PC-9 (cell line): ENCODE measurements around the gene PLVAP. TPM values are rescaled to one million over a fixed set of nuclear protein-coding genes. Genes with fewer than 3 reads are reported as not detected.
A peak's percentile ranks its signal among the peaks of the same experiment; 100 is the strongest.

Experiments
- Bru-seq: library from RNA; stranded (reverse); fragments of 400-500 nt; gene quantifications from one replicate; lab custom pipeline; 2021; lab: Mats Ljungman, UMichigan
- BruChase-seq, 2 experiments: library from RNA; stranded (reverse); fragments of 400-500 nt; gene quantifications; one replicate each; lab custom pipeline; 2021; lab: Mats Ljungman, UMichigan
- BruUV-seq: library from RNA; stranded (reverse); fragments of 400-500 nt; replicated peaks from 2 replicates; lab custom pipeline; 2021; lab: Mats Ljungman, UMichigan
- CTCF ChIA-PET: fragments of 300-600 bp; sonication (Branson Sonifier 250); formaldehyde crosslinking; loops from one replicate; lab custom pipeline; 2022; ENCODE audit warnings: antibody characterized with exemption; lab: Charles Lee
- POLR2A ChIA-PET: fragments of 300-600 bp; sonication (Branson Sonifier 250); formaldehyde crosslinking; loops from one replicate; lab custom pipeline; 2022; ENCODE audit warnings: antibody characterized with exemption; ENCODE audit not compliant: unreplicated experiment; lab: Charles Lee
- DNase-seq, 2 experiments: peaks; one replicate each; pipeline versions ENCODE4 v3.0.0 to v3.0.0-alpha.2; 2015 to 2022; ENCODE audit warnings: mixed read lengths in 1 of 2
- H2AFZ ChIP-seq: fragments of 200-600 bp; sonication (generic); 2 replicates; pipeline ENCODE4 v1.8.1; 2017; ENCODE audit warnings: antibody characterized with exemption
- H3F3A ChIP-seq: fragments of 200-600 bp; sonication (generic); 2 replicates; pipeline ENCODE4 v1.8.1; 2017; ENCODE audit warnings: antibody characterized with exemption, mild to moderate bottlenecking, low read depth; ENCODE audit not compliant: insufficient read depth
- H3K27ac ChIP-seq: fragments of 200-600 bp; sonication (generic); 2 replicates; pipeline ENCODE4 v1.6.1; 2016; ENCODE audit warnings: mixed run types
- H3K27me3 ChIP-seq: fragments of 200-600 bp; sonication (generic); 2 replicates; pipeline ENCODE4 v1.6.1; 2016; ENCODE audit warnings: low read depth, mixed run types; ENCODE audit not compliant: insufficient read depth
- H3K36me3 ChIP-seq: fragments of 200-600 bp; sonication (generic); 2 replicates; pipeline ENCODE4 v1.6.1; 2016; ENCODE audit warnings: low read depth, mixed run types
- H3K4me1 ChIP-seq: fragments of 200-600 bp; sonication (generic); replicated peaks from 2 replicates; pipeline ENCODE4 v1.6.1; 2016; ENCODE audit warnings: mixed run types; ENCODE audit not compliant: insufficient read depth
- H3K4me2 ChIP-seq: fragments of 200-600 bp; sonication (generic); 2 replicates; pipeline ENCODE4 v1.6.1; 2017; ENCODE audit warnings: mixed run types
- H3K4me3 ChIP-seq: fragments of 200-600 bp; sonication (generic); 2 replicates; pipeline ENCODE4 v1.6.1; 2016; ENCODE audit warnings: mixed run types
- H3K79me2 ChIP-seq: fragments of 200-600 bp; sonication (generic); 2 replicates; pipeline ENCODE4 v1.6.1; 2017; ENCODE audit warnings: low read depth, mixed run types
- H3K9me2 ChIP-seq: fragments of 200-600 bp; sonication (generic); 2 replicates; pipeline ENCODE4 v1.8.1; 2017; ENCODE audit warnings: mild to moderate bottlenecking; ENCODE audit not compliant: insufficient read depth
- H3K9me3 ChIP-seq: fragments of 200-600 bp; sonication (generic); 2 replicates; pipeline ENCODE4 v1.8.1; 2016; ENCODE audit warnings: low read depth; ENCODE audit not compliant: insufficient read depth
- H4K20me1 ChIP-seq: fragments of 200-600 bp; sonication (generic); 2 replicates; pipeline ENCODE4 v1.8.1; 2017; ENCODE audit not compliant: insufficient read depth
- CTCF ChIP-seq: fragments of 200-600 bp; sonication (generic); conservative IDR thresholded peaks from 2 replicates; pipeline ENCODE4 v1.6.1; 2017; ENCODE audit warnings: mixed run types, antibody characterized with exemption, mild to moderate bottlenecking, moderate library complexity
- EZH2 ChIP-seq: fragments of 200-600 bp; sonication (generic); IDR thresholded peaks from 2 replicates; pipeline ENCODE4 v1.8.0; 2017; ENCODE audit warnings: antibody characterized with exemption, low read depth
- intact Hi-C: fragments of 100-400 bp; cut with micrococcal nuclease; formaldehyde crosslinking; loops from one replicate; pipeline ENCODE4 v1.10.0; 2022; ENCODE audit not compliant: unreplicated experiment
- long read RNA-seq: library from polyadenylated mRNA; stranded (forward); transcript quantifications from one replicate; pipeline ENCODE4 v2.0.0, GENCODE V29; 2022
- total RNA-seq: library from RNA; stranded (reverse); gene quantifications from 2 replicates; pipeline ENCODE4 v1.2.3, GENCODE V29; 2021

Gene PLVAP
- total RNA-seq (not detected in 2 replicates), Bru-seq, nascent RNA (percentile 6 among the genes with signal in this experiment), BruChase-seq, experiment 1, labeled RNA remaining after a 2-hour chase (not detected), BruChase-seq, experiment 2, labeled RNA remaining after a 6-hour chase (not detected)
- long read RNA-seq, result 0 reads

GRCh38 chr19:17376935-17377600, at the start of gene PLVAP:
TSS of gene PLVAP (minus strand) at chr19:17377342. CDS start at chr19:17377288, 54 bp downstream.
- H3K4me3 ChIP-seq, result no peak within 1 kb of the TSS
- 0 out of 2 replicates have a peak, but pooled peaks cover under 1% of the 10 kb centered on the region for H3F3A ChIP-seq
- H3K4me1 ChIP-seq, result no peaks in the 10 kb centered on the region
- peaks cover 7% of the 10 kb centered on the region; the same call in 1 of the 2 replicates for H3K27me3 ChIP-seq
- no peak for DNase-seq
- no peaks in the 10 kb centered on the region for H3K79me2 ChIP-seq
- TF ChIP-seq CTCF, result no peak
- no peak for TF ChIP-seq EZH2
- H3K27ac ChIP-seq, result no peak within 1 kb of the TSS
- CTCF ChIA-PET, result interaction anchor here (0.6 kb wide), 1 partner anchor 19 kb away, joined by 3 read pairs; no protein-coding TSS in a partner anchor
- H3K9me3 ChIP-seq, result no peaks in the 10 kb centered on the region
- BruUV-seq, result no TSS peak
- H2AFZ ChIP-seq, result no peak within 1 kb of the TSS
- H3K4me2 ChIP-seq, result no peak within 1 kb of the TSS
- POLR2A ChIA-PET, result no interaction called here
- no peaks in the 10 kb centered on the region for H3K36me3 ChIP-seq
- H4K20me1 ChIP-seq, result no peaks in the 10 kb centered on the region
- H3K9me2 ChIP-seq, result no peaks in the 10 kb centered on the region
- intact Hi-C loops, result no loop called here

GRCh38 chr19:17424743-17425365, 47.7 kb upstream of the PLVAP start:
- intact Hi-C loops, result no loop called here
- H3K9me2 ChIP-seq, result no peaks in the 10 kb centered on the region
- CTCF ChIA-PET, result no interaction called here

More at GRCh38 chr19:17424743-17425365, 47.7 kb upstream of the PLVAP start:
- Histone ChIP-seq H3K4me3 (no peak overlapping the region), H3K27me3 (no peaks in the 10 kb centered on the region), H3K4me2 (no peak overlapping the region), H3K79me2 (0 out of 2 replicates have a peak, but pooled peaks cover 5% of the 10 kb centered on the region), H3K36me3 (0 out of 2 replicates have a peak, but pooled peaks cover 4% of the 10 kb centered on the region), H2AFZ (no peak overlapping the region), H3K27ac (no peak overlapping the region), H4K20me1 (no peaks in the 10 kb centered on the region), H3K9me3 (no peaks in the 10 kb centered on the region), H3K4me1 (0 out of 2 replicates have a peak, but pooled peaks cover 6% of the 10 kb centered on the region), H3F3A (peaks cover 23% of the 10 kb centered on the region; the same call in 1 of the 2 replicates)
- POLR2A ChIA-PET, result no interaction called here
- DNase-seq, result no peak
- TF ChIP-seq EZH2 (no peak), CTCF (0 out of 2 replicates have a peak, but pooled peaks have one; percentile 34)
- BruUV-seq, result no TSS peak
